ENCODE measurements around the gene GOLGB1.
A peak's percentile ranks its signal among the peaks of the same experiment; 100 is the strongest.
"Not testable (repeated sequence)": the region's sequence is repeated elsewhere in the genome, so short reads cannot be mapped to it uniquely, and the experiment has no call there.

Gene GOLGB1

GRCh38 chr3:121752772-121753171 is 3.2 kb upstream of the GOLGB1 start:
- CTCF ChIA-PET = no interaction called here
- no peak for TF ChIP-seq CTCF (conservative IDR thresholded peaks at IDR 0.05; ENCODE audit: low read depth)
- no peak overlapping the region for H3K27ac ChIP-seq
- no peak for DNase-seq (ENCODE audit: low spot score)
- POLR2A ChIA-PET (ENCODE audit: low non-redundant PET) = no interaction called here

DNA sequence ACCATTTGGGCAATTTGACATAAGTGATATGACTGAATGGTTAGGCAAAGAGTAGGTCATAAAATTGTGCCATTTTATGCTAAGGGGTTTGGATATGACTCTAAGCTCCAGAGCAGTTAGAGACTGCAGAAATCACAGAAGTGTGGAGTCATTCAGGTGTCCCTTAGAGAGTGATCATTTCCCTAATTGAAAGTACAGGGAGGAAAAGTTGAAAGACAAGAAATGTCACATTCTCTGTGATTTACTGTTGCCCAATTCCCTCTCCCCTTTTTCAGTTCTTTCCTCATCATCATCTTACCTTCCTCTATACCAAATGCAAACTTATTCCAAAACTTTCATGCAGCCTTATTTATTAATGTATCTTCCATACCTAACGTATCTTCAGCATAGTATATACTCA is 2.7 kb upstream of the GOLGB1 start:
- ChIA-PET CTCF (no interaction called here), POLR2A (ENCODE audit: low non-redundant PET) (no interaction called here)
- no peak for DNase-seq (ENCODE audit: low spot score)
- H3K27ac ChIP-seq = no peak overlapping the region
- no peak for TF ChIP-seq CTCF (conservative IDR thresholded peaks at IDR 0.05; ENCODE audit: low read depth)

- H3K27ac ChIP-seq = peak overlapping the region; percentile 88
- CTCF ChIA-PET = no interaction called here
- DNase-seq (ENCODE audit: low spot score) = no peak
- POLR2A ChIA-PET (ENCODE audit: low non-redundant PET) = interaction anchor here (0.5 kb wide), 1 partner anchor 216 kb away, joined by 3 read pairs; no protein-coding TSS in a partner anchor
- no peak for TF ChIP-seq CTCF (conservative IDR thresholded peaks at IDR 0.05; ENCODE audit: low read depth)
Observed at GRCh38 chr3:121750087-121750415, 510 bp upstream of the GOLGB1 start.

- no peak for TF ChIP-seq CTCF (conservative IDR thresholded peaks at IDR 0.05; ENCODE audit: low read depth)
- ChIA-PET POLR2A (ENCODE audit: low non-redundant PET) (no interaction called here), CTCF (interaction anchor here (0.7 kb wide), 1 partner anchor 10 kb away, joined by 3 read pairs; no protein-coding TSS in a partner anchor)
- peak overlapping the region; percentile 88 for H3K27ac ChIP-seq
- peak; percentile 14 for DNase-seq (ENCODE audit: low spot score)
Observed at GRCh38 chr3:121748680-121749275, 763 bp downstream of the GOLGB1 start.

DNA sequence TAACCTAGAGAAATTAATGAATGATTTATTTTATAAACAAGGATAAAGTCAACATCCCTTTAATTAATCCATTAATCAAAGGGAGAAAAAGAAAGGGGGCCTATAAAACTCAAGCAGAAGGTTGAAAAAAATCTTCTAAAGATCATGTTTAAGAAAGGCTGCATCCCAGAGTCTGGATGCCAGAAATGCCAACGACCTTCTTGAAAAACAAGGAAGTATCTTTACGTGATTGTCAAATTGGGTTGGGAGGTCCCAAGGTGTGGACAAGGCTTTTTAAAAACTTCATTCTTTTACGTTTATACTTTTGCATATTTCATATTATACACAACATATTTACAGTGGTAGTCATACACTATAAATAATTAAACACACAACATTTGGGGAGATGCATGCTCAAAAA is 1.6 kb downstream of the GOLGB1 start:
- no peak for DNase-seq (ENCODE audit: low spot score)
- TF ChIP-seq CTCF (conservative IDR thresholded peaks at IDR 0.05; ENCODE audit: low read depth) = no peak
- ChIA-PET POLR2A (ENCODE audit: low non-redundant PET) (interaction anchor here (0.8 kb wide), 1 partner anchor 48 kb away, joined by 3 read pairs; no protein-coding TSS in a partner anchor), CTCF (interaction anchor here (0.5 to 0.7 kb wide), 2 partner anchors 11 to 252 kb away, joined by 3 read pairs; no protein-coding TSS in a partner anchor)
- H3K27ac ChIP-seq = no peak overlapping the region

- H3K27ac ChIP-seq; POLR2A ChIA-PET (ENCODE audit: low non-redundant PET); DNase-seq (ENCODE audit: low spot score): not testable (repeated sequence)
- CTCF ChIA-PET = interaction anchor here (0.7 kb wide), 1 partner anchor 243 kb away, joined by 3 read pairs; no protein-coding TSS in a partner anchor
Observed at GRCh38 chr3:121743106-121743505, 6.4 kb downstream of the GOLGB1 start.

DNA sequence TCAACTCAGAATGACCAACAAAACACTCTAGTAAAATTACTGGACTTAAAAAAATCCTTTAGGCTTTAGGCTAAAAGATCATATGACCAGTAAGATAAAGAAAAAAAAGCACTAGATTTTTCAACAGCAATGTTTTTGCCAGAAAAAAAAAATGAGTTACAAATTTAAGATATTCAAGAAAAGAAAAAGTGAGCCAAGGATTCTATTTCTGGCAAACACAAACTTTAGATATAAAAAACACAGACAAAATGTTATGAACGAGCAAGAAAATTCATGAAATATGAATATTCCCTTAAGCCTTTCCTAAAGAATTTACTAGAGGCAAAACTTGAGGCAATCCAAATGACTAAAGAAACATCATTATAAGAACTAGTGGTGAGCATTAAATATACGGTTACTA is 8.6 kb downstream of the GOLGB1 start:
- ChIA-PET CTCF (no interaction called here), POLR2A (ENCODE audit: low non-redundant PET) (no interaction called here)
- no peak overlapping the region for H3K27ac ChIP-seq
- TF ChIP-seq CTCF (conservative IDR thresholded peaks at IDR 0.05; ENCODE audit: low read depth) = no peak
- DNase-seq (ENCODE audit: low spot score) = no peak

All from RWPE1 (cell line).